OCI-LY1 (cell line): ENCODE data around the gene RSPH1.

Experiments
- CTCF ChIP-seq: fragments of 200-600 bp; sonication (generic), shearing (Covaris generic); IDR thresholded peaks from 2 replicates; pipeline ENCODE4 v1.5.1; 2017; ENCODE audit warnings: mild to moderate bottlenecking, antibody characterized with exemption, low read length, moderate library complexity, mixed read lengths
- EZH2 ChIP-seq: fragments of 200-600 bp; sonication (generic), shearing (Covaris generic); IDR thresholded peaks from 2 replicates; pipeline ENCODE4 v1.8.0; 2017; ENCODE audit warnings: borderline replicate concordance, mixed run types, mild to moderate bottlenecking, antibody characterized with exemption, low read length, moderate library complexity, mixed read lengths

- no peak for TF ChIP-seq CTCF
- no peak for TF ChIP-seq EZH2
These were observed 37.9 kb upstream of the RSPH1 start for GRCh38 chr21:42533963-42534355.
